ENCODE results near the gene SLC22A2.
"Not testable (repeated sequence)": the region's sequence is repeated elsewhere in the genome, so short reads cannot be mapped to it uniquely, and the experiment has no call there.

SLC22A2 gene

DNA sequence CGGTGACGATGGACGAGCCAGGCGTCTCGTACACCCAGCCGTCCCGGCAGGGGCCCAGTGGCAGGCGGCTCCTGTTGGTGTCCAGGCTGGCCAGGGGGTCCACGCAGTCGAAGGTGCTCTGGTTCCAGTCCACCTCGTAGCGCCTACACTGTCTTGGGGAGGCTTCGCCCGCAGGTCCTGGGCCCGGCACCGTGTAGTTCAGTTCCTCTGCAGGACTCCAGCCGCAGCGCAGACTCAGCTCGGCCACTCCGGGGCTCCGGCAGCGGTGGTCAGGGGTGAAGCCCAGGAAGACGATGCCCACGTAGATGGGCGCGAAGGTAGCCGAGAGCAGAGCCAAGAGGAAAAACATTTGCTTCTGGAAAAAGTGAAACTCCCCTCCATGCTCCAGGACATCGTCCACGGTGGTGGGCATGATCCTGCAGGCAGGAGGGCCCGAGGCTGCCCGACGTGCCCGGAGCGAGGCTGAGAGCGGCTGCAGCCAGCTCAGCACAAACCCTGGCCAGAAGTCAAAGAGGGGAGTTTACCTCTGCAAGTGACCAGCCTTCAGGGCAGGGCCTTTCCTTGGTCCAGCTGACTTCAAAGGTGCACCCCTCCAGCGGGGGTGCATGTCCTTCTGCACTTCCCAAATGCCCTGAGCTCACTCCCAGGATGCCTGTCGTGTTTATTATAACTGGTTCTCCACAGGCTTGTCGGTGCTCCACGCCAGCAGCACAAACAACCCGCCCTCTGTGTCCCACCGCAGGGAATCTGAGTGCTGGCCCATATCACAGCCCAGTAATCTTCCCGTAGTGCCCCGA, at the start of gene SLC22A2:
TSS of gene SLC22A2 (minus strand) at position 476 of the 797 bp plus-strand sequence. CDS start at position 412, 64 bp downstream.
- no peak for DNase-seq

DNA sequence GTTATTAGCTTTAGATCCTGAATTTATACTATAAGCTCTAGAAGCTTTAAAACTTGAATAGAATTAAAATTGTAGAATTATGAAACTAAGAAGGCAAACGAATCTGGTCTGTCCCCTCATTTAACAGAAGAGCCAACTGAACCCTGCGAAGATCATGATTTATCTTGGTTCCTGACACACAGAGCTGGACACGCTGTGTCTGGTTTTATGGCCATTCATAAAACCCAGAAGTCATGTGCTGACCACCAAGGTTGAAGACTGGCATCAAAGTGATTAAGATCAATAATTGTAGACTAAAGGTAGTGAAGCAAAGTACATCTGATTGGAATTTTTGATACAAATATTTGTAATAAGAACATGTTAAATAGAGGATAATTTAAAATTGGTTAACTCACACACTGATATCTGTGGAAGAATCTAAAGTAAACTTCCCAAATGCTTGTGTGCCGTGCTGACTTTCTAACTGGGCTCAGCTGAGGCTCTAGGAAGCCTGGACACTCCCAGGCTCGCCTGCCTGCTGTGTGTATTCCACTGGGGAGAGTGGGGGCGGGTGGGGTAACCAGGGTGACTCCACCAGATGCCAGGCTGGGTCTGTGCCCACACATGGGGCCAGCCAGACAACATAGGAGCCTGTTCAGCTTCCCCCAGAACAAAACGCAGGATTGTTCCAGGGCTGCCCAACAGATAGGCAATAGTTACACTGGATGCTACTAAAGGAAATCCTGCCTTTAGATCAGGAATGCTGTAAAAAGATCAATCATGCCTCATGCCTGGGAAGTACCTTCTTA, 47.5 kb upstream of the SLC22A2 start:
- no peak for DNase-seq

DNA sequence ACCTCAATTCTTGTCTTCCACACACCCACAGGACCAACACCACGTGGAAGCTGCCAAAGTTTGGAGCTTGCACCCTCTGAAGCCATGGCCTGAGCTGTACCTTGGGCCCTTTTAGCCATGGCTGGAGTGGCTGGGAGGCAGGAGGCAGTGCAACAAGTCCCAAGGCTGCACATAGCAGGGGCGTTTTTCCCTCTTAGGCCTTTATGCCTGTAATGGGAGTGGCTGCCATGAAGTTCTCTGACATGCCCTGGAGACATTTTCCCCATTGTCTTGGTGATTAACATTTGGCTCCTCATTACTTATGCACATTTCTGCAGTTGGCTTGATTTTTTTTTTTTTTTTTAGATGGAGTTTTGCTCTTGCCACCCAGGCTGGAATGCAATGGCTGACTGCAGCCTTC, 45.2 kb upstream of the SLC22A2 start:
- DNase-seq = no peak

DNA sequence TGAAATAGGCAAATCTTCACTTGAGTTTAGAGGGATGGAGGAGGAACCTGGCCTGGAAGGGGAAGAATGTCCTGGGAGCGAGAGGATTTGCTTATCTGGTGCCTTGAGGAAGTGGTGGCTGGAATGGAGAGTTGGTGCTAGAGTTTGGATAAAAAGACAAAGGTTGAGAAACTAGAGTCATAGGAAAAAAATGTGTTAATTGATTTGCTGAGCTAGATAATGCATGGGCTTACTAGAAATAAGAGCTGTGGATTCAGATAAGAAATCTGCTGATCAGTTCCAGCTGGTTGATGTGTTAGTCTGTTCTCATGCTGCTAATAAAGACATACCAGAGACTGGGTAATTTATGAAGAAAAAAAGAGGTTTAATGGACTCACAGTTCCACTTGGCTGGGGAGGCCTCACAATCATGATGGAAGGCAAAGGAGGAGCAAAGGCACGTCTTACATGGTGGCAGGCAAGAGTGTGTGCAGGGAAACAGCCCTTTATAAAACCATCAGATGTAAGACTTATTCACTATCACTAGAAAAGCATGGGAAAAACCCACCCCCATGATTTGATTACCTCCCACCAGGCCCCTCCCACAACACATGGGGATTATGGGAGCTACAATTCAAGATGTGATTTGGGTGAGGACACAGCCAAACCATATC, 43.9 kb upstream of the SLC22A2 start:
- not testable (repeated sequence) for DNase-seq

DNA sequence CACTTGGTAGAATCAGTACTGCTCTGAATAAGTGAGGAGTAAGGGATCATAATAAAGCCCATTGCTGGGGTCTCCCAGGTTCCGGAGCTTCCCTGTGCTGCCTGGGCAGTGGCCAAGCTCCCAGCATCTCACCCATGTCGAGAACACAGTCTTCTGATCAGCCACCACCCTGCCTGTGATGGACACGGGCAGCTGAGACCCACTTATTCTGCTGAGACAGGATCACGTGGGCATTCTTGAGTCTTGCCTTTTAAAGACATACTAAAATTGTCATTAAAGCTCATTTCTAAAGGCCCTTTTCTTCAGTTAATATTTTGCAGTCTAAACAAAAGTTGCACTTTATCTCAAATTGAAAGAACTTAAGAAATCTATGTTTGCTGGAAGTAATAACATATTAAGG, 42.7 kb upstream of the SLC22A2 start:
- DNase-seq = no peak

DNA sequence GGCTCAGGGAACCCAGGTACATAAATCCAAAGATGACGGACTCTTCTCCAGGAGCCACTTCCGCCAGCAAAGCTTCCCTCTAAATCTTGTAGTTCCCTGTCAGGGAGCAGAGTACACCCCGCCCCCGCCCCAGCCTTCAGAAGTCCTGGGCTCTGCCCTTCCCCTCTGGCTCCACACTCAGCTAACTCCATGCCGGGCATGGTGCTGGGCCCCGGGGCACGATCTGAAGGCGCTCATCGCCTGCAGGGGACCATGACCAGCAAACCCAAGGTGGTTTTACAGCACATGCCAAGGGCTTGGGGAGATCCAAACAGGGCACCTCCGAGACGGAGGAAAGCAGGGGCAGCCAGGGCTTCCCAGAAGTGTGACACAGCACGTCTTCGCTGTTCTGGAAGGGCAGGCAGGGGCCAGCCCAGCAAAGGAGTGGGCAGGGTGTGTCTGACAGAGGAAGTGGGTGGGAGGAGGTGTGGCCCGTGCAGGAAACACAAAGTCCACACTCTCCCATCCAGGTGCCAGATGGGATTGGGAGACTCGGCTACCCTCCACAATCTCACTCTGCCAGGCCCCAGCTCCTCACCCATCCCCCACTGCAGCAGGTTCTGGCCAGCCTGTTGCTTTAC, 41.6 kb upstream of the SLC22A2 start:
- DNase-seq = no peak

DNA sequence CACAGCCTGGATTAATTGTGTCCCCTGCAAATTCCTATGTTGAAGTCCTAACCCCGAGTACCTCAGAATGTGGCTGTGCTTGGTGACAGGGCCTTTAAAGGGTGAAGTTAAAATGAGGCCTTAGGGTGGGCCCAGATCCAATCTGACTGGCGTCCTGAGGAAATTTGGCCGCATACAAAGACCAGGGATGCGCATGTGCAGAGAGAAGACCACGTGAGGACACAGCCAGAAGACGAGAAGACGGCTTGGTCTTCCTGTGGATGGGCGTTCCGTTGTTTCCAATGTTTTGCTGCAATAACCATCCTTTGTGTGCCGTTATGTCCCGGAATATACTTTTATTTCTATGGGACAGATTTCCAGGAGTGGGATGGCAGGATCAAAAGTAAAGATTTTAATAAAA, 40.9 kb upstream of the SLC22A2 start:
- DNase-seq = no peak

DNA sequence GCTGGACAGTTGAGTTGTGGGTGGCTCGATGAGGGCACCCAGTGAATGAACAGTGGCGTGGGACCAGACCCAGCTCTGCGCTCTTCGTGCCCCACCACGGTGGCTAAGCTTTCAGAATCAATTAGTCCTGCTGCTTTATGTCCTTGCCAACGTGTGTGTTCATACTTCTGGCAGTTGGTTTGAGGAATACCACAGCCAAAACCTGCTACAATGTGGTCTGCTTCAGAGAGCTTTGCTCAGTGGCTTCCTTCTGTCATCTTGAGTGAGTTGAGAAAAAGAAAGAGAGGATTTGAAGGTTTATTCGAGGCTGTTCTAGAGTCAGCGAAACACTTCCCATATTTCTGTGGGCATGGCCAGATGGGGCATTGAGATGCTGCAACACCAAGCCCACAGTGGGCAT, 39.5 kb upstream of the SLC22A2 start:
- DNase-seq = no peak

DNA sequence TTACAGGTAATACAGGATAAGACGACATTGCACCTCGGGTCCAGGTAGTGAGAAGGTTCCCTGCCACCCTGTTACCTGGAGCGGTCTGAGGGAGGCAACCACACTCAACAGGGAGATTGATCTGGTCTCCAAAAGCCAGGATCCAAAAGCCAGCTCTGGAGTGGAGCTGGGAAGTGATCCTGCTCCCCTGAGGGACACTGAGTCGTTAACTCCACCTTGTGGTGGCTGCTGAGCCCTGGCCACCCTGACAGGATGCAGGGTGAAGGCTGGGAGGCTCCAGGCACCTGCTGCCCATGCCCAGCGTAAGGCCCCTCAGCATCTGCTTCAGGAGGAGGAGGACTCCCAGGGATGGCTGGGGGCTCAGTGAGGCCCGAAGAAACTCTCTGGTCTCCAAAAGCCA, 38.7 kb upstream of the SLC22A2 start:
- DNase-seq = no peak

DNA sequence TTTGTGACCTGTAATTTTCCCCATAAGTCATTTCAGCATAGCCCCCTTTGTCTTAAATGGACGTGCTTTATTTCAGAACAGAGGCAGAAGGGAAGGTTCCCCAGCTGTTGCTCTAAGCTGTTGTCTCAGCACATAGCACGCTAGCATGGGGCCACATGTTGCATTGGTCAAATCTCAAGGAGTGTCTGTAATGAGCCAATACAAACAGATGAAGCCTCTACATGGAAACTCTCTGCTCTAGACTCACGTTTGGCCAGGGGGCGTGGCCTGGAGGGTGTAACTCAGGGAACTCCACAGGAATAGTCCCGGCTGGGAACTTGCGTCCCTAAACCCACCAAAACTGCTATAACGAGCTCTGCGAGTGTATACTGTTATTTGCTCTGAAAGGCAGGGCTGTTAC, 35.2 kb upstream of the SLC22A2 start:
- no peak for DNase-seq

DNA sequence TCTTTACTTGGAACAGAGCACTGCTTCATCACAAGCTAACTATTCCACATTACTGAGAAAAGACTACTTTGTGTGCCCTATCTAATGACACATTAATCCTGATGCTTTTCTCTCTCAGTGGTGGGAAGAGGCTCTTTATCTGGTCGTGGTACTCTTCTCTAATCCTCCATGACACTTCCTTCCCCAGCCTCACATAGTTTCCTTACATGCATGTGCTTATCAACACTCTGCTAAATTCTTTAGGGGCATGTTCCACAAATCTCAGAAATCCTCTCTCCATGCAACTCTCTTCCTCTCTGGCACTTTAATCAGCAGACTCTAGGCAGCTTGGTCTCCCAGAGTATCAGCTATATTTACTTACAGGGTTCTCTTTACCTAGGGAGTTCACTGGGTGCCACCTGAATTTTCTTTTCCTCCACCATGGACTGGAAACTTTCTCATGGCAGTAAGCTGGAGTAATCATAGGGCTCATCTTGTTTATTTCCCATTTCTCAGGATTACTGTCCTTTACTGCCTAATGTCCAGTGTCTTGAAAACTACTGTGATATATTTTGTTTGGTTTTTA, 27.0 kb upstream of the SLC22A2 start:
- no peak for DNase-seq

DNA sequence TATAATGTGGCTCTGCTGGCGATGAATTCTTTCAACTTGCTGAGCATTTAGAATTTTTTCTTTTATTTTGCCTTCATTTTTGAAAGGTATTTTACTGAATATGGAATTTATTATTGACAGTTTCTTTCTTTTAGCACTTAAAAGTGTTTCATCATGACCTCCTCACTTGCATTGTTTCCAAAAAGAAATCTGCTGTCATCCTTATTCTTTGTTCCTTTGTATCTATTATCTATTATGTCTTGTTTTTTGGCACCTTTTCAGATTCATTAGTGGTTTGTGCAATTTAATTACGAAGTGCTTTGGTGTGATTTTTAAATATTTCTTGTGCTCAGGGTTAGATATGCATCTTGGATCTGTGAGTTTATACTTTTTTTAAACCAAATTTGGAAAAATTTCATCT, 26.0 kb upstream of the SLC22A2 start:
- no peak for DNase-seq

DNA sequence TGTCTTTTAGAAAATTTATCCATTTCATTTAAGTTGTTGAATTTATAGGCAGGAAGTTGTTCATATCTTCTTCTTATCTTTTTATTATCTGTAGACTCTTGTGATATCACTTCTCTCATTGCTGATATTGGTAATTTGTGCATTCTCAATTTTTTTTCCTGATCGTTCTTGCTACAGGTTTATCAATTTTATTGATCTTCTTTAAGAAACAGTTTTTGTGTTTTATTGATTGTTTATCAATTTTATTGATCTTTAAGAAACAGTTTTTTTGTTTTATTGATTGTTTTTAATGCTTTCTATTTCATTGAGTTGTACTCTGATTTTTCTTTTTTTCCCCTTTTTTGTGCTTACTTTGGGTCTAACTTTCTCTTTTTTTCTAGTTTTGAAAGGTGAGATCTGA, 23.8 kb upstream of the SLC22A2 start:
- DNase-seq = no peak

DNA sequence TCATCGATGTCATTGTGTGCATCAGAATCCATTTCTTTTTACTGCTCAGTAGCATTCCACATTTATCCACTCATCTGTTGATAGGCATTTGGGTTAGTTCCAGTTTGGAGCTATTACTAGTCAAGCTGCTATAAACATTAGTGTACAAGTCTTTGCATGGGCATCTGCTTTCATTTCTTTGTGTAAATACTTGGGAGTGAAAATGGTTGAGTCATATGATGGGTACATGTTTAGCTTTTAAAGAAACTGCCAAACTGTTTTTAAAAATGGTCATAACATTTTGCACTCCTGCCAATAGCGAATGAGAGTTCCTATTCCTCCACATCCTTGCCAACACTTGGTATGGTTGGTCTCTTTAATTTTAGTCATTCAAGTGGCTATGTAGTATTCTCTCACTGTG, 21.2 kb upstream of the SLC22A2 start:
- DNase-seq = no peak

DNA sequence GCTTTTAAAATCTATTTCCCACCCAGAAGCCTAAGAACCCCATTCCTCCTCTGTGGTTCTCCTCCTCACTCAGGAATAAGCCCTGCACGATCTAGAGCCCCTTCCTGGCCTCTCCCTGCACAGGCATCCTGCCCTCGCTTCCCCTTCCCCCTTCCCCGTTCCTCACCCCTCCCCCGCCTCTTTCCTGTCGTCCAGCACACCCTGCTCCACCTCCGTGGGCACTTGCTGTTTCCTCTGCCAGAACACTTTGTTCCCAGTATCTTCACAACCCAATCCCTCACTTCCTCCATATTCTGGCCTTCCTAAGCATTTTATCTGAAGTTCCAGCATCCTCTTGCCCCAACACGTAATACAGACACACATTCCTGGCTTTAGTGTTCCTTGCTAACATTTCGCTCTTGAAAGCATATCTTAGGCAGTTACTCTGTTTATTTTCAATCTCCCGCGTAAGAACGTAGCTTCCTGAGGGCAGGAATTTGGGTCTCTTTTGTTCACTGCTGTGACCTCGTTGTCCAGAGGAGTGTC, 20.2 kb upstream of the SLC22A2 start:
- no peak for DNase-seq

DNA sequence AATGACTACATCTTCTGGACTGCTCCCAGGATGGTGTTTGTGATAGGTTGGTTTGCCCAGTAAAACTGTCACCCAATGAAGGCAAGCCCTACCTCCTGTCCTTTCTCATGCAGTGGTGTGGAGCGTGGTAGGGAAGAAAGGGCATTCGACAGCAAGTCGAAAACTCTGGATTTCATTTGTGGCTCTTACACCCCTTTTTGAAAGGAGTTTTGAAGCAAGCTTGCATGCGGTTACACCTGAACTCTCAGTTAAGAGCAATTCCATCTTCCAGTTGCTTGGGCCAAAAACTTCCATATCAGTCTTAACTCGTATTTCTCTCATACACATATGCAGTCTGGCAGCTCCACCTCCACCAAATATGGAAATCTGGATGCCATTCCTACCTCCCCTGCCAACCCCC, 19.7 kb upstream of the SLC22A2 start:
- DNase-seq = no peak

DNA sequence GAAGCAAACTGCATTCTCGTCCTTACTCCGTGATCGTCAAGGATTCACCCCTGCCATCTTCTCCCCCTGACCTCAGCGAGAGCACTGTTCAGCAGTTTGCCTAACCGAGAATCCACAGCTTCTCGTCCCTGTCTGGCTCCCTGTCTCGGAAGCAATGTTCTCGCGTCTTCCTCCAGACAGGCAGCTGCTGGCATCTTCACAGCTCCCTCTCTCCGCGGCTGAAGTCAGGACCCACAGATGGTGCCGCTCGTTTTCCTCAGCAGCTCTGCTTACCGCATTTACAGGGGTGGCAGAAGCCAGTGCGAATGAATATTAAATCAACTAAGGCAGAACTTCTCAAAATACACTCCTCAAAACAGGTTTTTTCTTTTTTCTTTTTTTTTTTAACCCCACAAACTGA, 18.9 kb upstream of the SLC22A2 start:
- no peak for DNase-seq

DNA sequence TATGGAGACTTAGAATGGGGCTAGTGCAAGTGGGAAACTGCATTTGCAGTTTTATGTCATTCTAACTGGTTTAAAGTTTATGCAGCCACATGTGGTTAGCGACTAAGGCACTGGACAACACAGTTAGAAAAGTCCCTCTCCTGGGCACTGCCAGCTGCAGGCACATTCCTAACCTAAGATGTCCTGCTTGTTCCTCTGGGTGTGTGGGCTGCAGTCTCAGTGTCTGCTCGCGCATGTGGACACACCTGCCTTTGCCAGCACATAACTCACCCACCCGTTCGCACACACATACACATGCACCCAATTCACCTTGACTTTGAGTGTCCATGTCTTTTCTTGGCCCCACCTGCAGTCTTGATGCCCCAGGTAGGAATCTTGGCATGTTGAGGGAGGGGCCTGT, 18.5 kb upstream of the SLC22A2 start:
- DNase-seq = no peak

DNA sequence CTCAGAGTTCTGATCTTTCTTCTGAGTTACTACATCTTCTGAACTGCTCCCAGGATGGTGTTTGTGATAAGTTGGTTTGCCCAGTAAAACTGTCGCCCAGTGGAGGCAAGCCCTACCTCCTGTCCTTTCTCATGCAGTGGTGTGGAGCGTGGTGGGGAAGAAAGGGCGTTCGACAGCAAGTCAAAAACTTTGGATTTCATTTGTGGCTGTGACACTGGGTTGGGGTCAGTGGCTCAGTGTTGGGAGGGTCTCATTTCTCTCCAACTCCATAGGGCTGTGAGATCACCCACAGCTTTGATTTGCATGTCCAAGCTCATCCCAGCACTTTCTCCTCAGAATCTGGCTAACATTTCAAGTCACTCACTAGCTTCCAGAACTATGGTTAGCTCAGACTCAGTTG, 17.5 kb upstream of the SLC22A2 start:
- DNase-seq = no peak

DNA sequence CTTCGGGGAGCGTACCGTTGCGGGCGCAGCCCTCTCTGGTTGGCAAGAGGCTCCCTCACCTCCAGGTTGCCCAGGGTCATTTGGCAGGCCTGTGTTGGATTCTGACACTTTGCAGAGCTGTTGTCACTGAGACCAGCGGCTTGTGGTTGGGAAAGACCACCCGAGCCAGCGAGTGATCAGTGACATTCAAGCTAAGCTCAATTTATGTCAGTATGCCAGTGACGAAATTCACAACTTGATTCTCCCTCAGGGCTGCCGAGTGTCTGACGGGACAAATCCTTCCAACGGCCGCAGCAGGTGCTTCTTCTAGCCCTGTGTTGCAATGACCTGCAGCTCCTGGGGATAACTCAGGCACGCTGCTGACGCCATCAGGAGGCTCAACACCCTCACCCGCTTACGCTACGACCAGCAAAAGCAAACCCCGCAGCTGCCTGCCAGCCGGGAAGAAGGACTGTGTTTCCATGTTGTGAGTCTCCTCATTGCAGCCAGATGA, 16.9 kb upstream of the SLC22A2 start:
- DNase-seq = no peak

DNA sequence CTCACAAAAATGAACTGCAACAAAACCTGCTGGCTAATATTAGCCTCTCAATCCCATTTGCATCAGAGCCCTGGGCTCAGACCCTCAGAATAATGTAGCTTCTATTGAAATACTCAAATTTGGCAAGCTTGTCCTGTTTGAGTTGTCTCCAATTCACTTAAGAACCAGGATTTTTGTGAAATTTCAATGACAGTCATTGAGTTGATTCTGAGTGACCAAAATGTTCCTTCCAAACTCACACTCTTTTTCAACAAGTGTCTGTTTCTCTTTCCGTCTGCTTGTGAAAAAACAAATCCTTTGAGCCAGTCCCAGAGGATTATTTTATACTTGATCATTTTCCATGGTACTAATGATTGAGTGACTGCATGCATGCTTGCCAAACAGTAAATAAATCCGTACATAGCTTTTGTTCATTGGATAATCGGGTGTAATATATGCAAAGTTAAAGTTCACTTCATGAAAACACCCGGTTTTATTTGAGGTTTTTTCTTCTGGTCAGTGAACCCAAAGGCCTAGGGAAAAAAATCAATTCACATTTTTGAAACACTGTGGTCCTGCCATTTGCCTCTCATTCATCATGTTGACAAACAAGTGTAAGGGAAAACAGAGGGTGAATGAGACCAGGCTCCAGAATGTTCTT, 16.4 kb upstream of the SLC22A2 start:
- DNase-seq = no peak

DNA sequence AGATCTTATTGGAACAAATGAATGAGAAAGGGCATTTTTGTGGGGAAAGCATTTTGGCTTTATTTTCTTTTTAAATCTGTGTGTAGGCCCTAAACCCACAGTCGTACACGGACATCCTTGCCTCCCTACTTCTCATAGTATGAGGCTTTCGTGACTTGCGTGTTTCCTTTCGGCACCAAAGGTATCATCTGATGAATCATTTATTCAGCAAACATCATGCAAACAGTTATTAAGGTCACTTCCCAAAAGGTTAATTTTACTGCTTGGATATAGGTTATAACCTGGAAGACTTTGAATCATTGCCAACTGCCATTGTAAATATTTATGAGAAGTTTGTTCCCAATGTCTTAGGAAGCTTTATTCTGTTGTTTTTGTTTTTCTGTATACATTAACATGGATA, 15.1 kb upstream of the SLC22A2 start:
- no peak for DNase-seq
